Gastroesophageal sphincter (tissue), 4 donors: ENCODE data around the gene SLC35C1. TPM values are rescaled to one million over a fixed set of nuclear protein-coding genes. Genes with fewer than 3 reads are reported as not detected.

Source experiments
- ATAC-seq: fragments of 150-250 bp; one replicate; pipeline ENCODE4 v1.9.1; 2016; ENCODE audit warnings: mild to moderate bottlenecking, moderate library complexity
- H3K27ac ChIP-seq, 4 donors: fragments of 200-600 bp; sonication (generic) in 3 of 4; 1 replicate in 3 of 4; 2 replicates in 1 of 4; pipeline ENCODE4 v1.5.1; 2016 to 2019
- H3K27me3 ChIP-seq: fragments of 200-600 bp; sonication (generic); one replicate; pipeline ENCODE4 v1.5.1; 2019
- H3K36me3 ChIP-seq, 2 donors: fragments of 200-600 bp; sonication (generic); one replicate each; pipeline ENCODE4 v1.5.1; 2019; ENCODE audit warnings: control low read depth in 1 of 2
- H3K4me1 ChIP-seq, 3 donors: fragments of 200-600 bp; sonication (generic); 1 replicate in 2 of 3; 2 replicates in 1 of 3; pipeline ENCODE4 v1.5.1; 2016 to 2019; ENCODE audit warnings: control low read depth in 2 of 3
- H3K4me3 ChIP-seq, 2 donors: fragments of 200-600 bp; sonication (generic); one replicate each; pipeline ENCODE4 v1.5.1; 2019; ENCODE audit warnings: mild to moderate bottlenecking in 1 of 2, moderate library complexity in 1 of 2
- H3K9me3 ChIP-seq, 3 donors: fragments of 200-600 bp; sonication (generic); one replicate each; pipeline ENCODE4 v1.5.1; 2017 to 2019; ENCODE audit warnings: control low read depth in 2 of 3
- EP300 ChIP-seq: sonication (generic); formaldehyde crosslinking; IDR thresholded peaks from one replicate; pipeline ENCODE4 v1.6.1; 2017; ENCODE audit warnings: antibody characterized with exemption, mild to moderate bottlenecking
- POLR2A ChIP-seq, 2 donors: fragments of 450-650 bp; IDR thresholded peaks; one replicate each; pipeline ENCODE4 v1.6.1; 2017; ENCODE audit warnings: antibody characterized with exemption in 2 of 2, mild to moderate bottlenecking in 2 of 2, moderate library complexity in 1 of 2
- POLR2AphosphoS5 ChIP-seq: sonication (generic); formaldehyde crosslinking; IDR thresholded peaks from one replicate; pipeline ENCODE4 v1.6.1; 2017; ENCODE audit warnings: antibody characterized with exemption
- WGBS, 2 donors: methylation state at CpG; one replicate each; pipeline ENCODE4 v1.1.5; 2018; ENCODE audit warnings: low coverage in 1 of 2; 5-methylcytosine and 5-hydroxymethylcytosine counted together
- total RNA-seq, 4 donors: library from RNA; depleted of rRNA; stranded (reverse); fragments of >200 nt; gene quantifications; one replicate each; pipeline ENCODE4 v1.1.0, GENCODE V29; 2016
- TF ChIP-seq, protein P1 (sequence below), 4 experiments: fragments of 200-600 bp in 2 of 4; fragments of 450-650 bp in 2 of 4; sonication (generic) in 1 of 4; IDR thresholded peaks; one replicate each; pipeline ENCODE4 v1.5.1; 2017 to 2019; ENCODE audit warnings: antibody characterized with exemption in 4 of 4, mild to moderate bottlenecking in 2 of 4, moderate library complexity in 2 of 4

The SLC35C1 gene
- total RNA-seq, result 10 to 100 TPM in 1 of 4 donors, 1 to 10 TPM in 3; 6.8 to 22.3 (median 8.5) TPM

GRCh38 chr11:45804761-45805304 is at the start of gene SLC35C1:
Gene SLC35C1 (plus strand): TSS chr11:45805149. CDS start chr11:45805802, 653 bp downstream.
- no peaks in the 10 kb centered on the region for H3K9me3 ChIP-seq
- H3K27me3 ChIP-seq, result no peaks in the 10 kb centered on the region
- H3K27ac ChIP-seq, result peak within 1 kb of the TSS; percentile 61 to 94 (median 92)
- peak within 1 kb of the TSS; percentile 56 to 87 for H3K4me3 ChIP-seq
- peak; percentile 83 for TF ChIP-seq POLR2AphosphoS5
- TF ChIP-seq, protein P1, sequence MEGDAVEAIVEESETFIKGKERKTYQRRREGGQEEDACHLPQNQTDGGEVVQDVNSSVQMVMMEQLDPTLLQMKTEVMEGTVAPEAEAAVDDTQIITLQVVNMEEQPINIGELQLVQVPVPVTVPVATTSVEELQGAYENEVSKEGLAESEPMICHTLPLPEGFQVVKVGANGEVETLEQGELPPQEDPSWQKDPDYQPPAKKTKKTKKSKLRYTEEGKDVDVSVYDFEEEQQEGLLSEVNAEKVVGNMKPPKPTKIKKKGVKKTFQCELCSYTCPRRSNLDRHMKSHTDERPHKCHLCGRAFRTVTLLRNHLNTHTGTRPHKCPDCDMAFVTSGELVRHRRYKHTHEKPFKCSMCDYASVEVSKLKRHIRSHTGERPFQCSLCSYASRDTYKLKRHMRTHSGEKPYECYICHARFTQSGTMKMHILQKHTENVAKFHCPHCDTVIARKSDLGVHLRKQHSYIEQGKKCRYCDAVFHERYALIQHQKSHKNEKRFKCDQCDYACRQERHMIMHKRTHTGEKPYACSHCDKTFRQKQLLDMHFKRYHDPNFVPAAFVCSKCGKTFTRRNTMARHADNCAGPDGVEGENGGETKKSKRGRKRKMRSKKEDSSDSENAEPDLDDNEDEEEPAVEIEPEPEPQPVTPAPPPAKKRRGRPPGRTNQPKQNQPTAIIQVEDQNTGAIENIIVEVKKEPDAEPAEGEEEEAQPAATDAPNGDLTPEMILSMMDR (IDR thresholded peaks at IDR 0.05), result peak in 3 of 4 experiments; percentile 13 to 40 (median 35)
- TF ChIP-seq POLR2A (IDR thresholded peaks at IDR 0.05), result peak; percentile 75 to 81
- no peak for TF ChIP-seq EP300
- peak; percentile 96 for ATAC-seq
- peaks cover 0 to 10% of the 10 kb centered on the region in 2 donors for H3K36me3 ChIP-seq
- 0% methylated on average over 4 of the region's 49 CpGs; no CpG with 5 or more reads in 1 of the 2 donors for WGBS, 2 donors
- peaks cover 0 to 51% (median 24%) of the 10 kb centered on the region in 3 donors for H3K4me1 ChIP-seq

DNA sequence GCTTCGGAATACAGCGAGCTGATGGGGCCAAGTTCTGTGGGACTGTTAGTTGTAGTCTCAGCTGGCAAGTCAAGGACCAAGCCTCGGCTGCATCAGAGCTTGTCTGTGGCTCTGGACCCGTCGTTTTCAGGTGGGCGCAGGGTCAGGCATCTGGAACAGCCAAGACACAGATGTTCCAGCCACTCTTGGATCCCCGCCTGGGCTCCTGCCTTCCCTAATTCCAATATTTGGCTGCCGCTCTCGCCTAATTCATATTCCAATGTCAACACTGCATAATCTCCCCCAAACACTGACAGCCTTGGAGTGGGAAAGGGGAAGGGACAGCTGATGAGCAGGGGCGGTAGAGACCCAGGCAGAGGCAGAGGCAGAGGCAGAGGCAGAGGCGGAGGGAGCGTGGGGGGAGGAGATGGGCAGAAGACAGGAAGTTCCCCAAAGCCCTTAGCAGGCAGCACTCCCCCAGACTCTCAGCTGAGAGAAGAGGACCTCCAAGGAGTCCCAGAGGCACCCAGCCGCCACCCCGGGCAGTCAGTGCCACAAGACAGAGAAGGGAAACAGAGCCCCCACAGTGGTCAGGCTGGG is 49.6 kb upstream of the SLC35C1 start:
- TF ChIP-seq, protein P1 (IDR thresholded peaks at IDR 0.05), result no peak
- TF ChIP-seq EP300, result no peak
- no peak for TF ChIP-seq POLR2A (IDR thresholded peaks at IDR 0.05)
- no peak for TF ChIP-seq POLR2AphosphoS5
- WGBS, 2 donors, result 20 to 31% methylated on average over 1 to 2 of the region's 14 CpGs
- Histone ChIP-seq H3K4me3 (no peak overlapping the region), H3K36me3 (no peaks in the 10 kb centered on the region), H3K4me1 (peaks cover 0 to 10% (median 0%) of the 10 kb centered on the region in 3 donors), H3K9me3 (no peaks in the 10 kb centered on the region), H3K27ac (peak overlapping the region in 1 of 4 donors; percentile 14), H3K27me3 (peaks cover 58% of the 10 kb centered on the region)
- ATAC-seq, result no peak

- H3K9me3 ChIP-seq, result no peaks in the 10 kb centered on the region
- H3K27ac ChIP-seq, result no peak overlapping the region
- TF ChIP-seq POLR2A (IDR thresholded peaks at IDR 0.05) (no peak), EP300 (no peak), POLR2AphosphoS5 (no peak)
- TF ChIP-seq, protein P1 (IDR thresholded peaks at IDR 0.05), result no peak
- ATAC-seq, result no peak
- peaks cover 46% of the 10 kb centered on the region for H3K27me3 ChIP-seq
- peaks cover 0 to 10% (median 0%) of the 10 kb centered on the region in 3 donors for H3K4me1 ChIP-seq
- H3K4me3 ChIP-seq, result no peak overlapping the region
- 63 to 74% methylated on average over 3 to 9 of the region's 13 CpGs for WGBS, 2 donors
- H3K36me3 ChIP-seq, result no peaks in the 10 kb centered on the region
Observed at GRCh38 chr11:45756384-45757010, 48.5 kb upstream of the SLC35C1 start.

GRCh38 chr11:45757672-45758071 is 47.3 kb upstream of the SLC35C1 start:
- TF ChIP-seq, protein P1 (IDR thresholded peaks at IDR 0.05), result no peak
- no peak for TF ChIP-seq POLR2AphosphoS5
- TF ChIP-seq POLR2A (IDR thresholded peaks at IDR 0.05), result no peak
- no peak for TF ChIP-seq EP300
- Histone ChIP-seq H3K9me3 (no peaks in the 10 kb centered on the region), H3K4me1 (peaks cover 0 to 10% (median 0%) of the 10 kb centered on the region in 3 donors), H3K36me3 (no peaks in the 10 kb centered on the region), H3K27me3 (peaks cover 35% of the 10 kb centered on the region), H3K4me3 (no peak overlapping the region), H3K27ac (no peak overlapping the region)
- no peak for ATAC-seq
- WGBS, 2 donors, result 72% methylated on average over 6 of the region's 7 CpGs; no CpG with 5 or more reads in 1 of the 2 donors
